Measurements from ENCODE around the gene ARL4C.

GRCh38 chr2:234495251-234496054 lies 1.4 kb downstream of the ARL4C start:
- TF ChIP-seq POLR2A (IDR thresholded peaks at IDR 0.05): no peak
- TF ChIP-seq, protein P1, sequence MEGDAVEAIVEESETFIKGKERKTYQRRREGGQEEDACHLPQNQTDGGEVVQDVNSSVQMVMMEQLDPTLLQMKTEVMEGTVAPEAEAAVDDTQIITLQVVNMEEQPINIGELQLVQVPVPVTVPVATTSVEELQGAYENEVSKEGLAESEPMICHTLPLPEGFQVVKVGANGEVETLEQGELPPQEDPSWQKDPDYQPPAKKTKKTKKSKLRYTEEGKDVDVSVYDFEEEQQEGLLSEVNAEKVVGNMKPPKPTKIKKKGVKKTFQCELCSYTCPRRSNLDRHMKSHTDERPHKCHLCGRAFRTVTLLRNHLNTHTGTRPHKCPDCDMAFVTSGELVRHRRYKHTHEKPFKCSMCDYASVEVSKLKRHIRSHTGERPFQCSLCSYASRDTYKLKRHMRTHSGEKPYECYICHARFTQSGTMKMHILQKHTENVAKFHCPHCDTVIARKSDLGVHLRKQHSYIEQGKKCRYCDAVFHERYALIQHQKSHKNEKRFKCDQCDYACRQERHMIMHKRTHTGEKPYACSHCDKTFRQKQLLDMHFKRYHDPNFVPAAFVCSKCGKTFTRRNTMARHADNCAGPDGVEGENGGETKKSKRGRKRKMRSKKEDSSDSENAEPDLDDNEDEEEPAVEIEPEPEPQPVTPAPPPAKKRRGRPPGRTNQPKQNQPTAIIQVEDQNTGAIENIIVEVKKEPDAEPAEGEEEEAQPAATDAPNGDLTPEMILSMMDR (IDR thresholded peaks at IDR 0.05): no peak

All from adrenal gland (tissue), 5 donors.